ENCODE measurements around the gene PPP2R5A.
"Not testable (repeated sequence)": the region's sequence is repeated elsewhere in the genome, so short reads cannot be mapped to it uniquely, and the experiment has no call there.

PPP2R5A gene

DNA sequence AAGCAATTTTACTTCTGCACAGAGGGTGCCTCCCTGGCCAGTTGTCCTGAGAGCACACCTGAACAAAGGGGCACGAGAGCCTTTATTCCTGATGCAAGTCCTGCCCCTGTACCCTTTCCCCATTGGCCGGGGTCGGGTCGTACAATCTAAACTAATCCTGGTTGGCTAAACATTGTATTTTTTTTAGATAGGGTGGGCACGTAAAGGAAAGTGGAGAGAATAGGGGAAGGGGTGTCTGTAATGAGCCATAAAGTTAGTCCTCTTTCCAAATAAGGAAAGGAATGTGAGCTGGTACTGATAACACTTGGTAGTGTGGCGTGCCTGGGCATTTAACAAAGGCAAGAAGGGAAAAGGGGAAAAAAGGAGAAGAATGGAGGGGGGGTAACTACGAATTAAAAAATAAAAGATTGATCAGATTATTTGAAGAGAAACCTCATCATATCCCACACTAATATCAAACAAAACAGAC, 20.8 kb downstream of the PPP2R5A start:
- not testable (repeated sequence) for H3K36me3 ChIP-seq (ENCODE audit: control insufficient read depth in 1 of 2, insufficient read depth in 2 of 2, low read length in 2 of 2); H3K4me1 ChIP-seq (ENCODE audit: control insufficient read depth in 1 of 2, insufficient read depth in 2 of 2, low read length in 2 of 2); H3K4me3 ChIP-seq (ENCODE audit: low read depth, low read length); H3K27me3 ChIP-seq (ENCODE audit: insufficient read depth, low read length); H2BK5ac ChIP-seq (ENCODE audit: low read depth, low read length, poor library complexity); H3K23ac ChIP-seq (ENCODE audit: low read length); H3K27ac ChIP-seq (ENCODE audit: low read depth, low read length); H3K79me2 ChIP-seq (ENCODE audit: control insufficient read depth, insufficient read depth, low read length, poor library complexity); H3K4me2 ChIP-seq (ENCODE audit: low read length); H2AK5ac ChIP-seq (ENCODE audit: low read length); H3K9me3 ChIP-seq (ENCODE audit: insufficient read depth, low read depth, low read length); H3K4ac ChIP-seq (ENCODE audit: low read depth, low read length); H3K79me1 ChIP-seq (ENCODE audit: low read length); H3K14ac ChIP-seq (ENCODE audit: low read length); H4K8ac ChIP-seq (ENCODE audit: low read depth, low read length); H4K12ac ChIP-seq (ENCODE audit: low read depth, low read length); H3K18ac ChIP-seq (ENCODE audit: low read length); H2AFZ ChIP-seq (ENCODE audit: insufficient read depth, low read length, poor library complexity); H4K91ac ChIP-seq (ENCODE audit: low read depth, low read length); H3K9ac ChIP-seq (ENCODE audit: low read length); H2BK12ac ChIP-seq (ENCODE audit: low read length); H2BK120ac ChIP-seq (ENCODE audit: insufficient read depth, low read length, poor library complexity)
- WGBS (ENCODE audit: extremely low coverage, insufficient coverage, insufficient read length) = no CpG with 5 or more reads among the region's 7 CpGs
- DNase-seq = peak in 1 of 2 donors; percentile 8

DNA sequence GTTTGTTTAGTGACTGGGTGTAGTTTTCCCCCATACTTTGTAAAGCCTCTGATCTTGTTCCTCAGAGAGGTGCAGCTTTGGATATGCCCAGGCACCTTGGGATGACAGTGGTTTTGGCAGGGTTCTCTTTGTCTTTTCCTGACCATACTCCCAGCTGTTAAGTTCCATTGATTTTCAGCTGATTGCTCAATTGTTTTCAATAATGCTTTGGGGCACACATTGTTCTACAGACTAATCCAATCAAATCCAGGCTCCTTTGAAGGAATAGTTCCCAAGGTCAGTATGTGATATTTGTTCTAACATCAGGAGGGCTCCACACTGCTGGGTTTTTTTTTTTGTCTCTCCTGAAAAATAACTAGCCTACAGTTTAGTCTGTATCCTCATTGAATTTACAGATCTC, 24.8 kb downstream of the PPP2R5A start:
- DNase-seq = no peak
- H2BK12ac ChIP-seq (ENCODE audit: low read length) = no peak overlapping the region
- H3K23ac ChIP-seq (ENCODE audit: low read length) = peak overlapping the region; percentile 44
- H3K79me2 ChIP-seq (ENCODE audit: control insufficient read depth, insufficient read depth, low read length, poor library complexity) = no peaks in the 10 kb centered on the region
- H3K14ac ChIP-seq (ENCODE audit: low read length) = no peak overlapping the region
- no peak overlapping the region for H2BK5ac ChIP-seq (ENCODE audit: low read depth, low read length, poor library complexity)
- H4K12ac ChIP-seq (ENCODE audit: low read depth, low read length) = no peak overlapping the region
- no peaks in the 10 kb centered on the region for H3K9me3 ChIP-seq (ENCODE audit: insufficient read depth, low read depth, low read length)
- H3K4me1 ChIP-seq (ENCODE audit: control insufficient read depth in 1 of 2, insufficient read depth in 2 of 2, low read length in 2 of 2) = no peaks in the 10 kb centered on the region
- no peak overlapping the region for H2AK5ac ChIP-seq (ENCODE audit: low read length)
- no peak overlapping the region for H2BK120ac ChIP-seq (ENCODE audit: insufficient read depth, low read length, poor library complexity)
- H4K8ac ChIP-seq (ENCODE audit: low read depth, low read length) = no peak overlapping the region
- H3K4me3 ChIP-seq (ENCODE audit: low read depth, low read length) = no peak overlapping the region
- H3K36me3 ChIP-seq (ENCODE audit: control insufficient read depth in 1 of 2, insufficient read depth in 2 of 2, low read length in 2 of 2) = no peaks in the 10 kb centered on the region
- H3K18ac ChIP-seq (ENCODE audit: low read length) = no peak overlapping the region
- no peak overlapping the region for H3K4me2 ChIP-seq (ENCODE audit: low read length)
- H4K91ac ChIP-seq (ENCODE audit: low read depth, low read length) = no peak overlapping the region
- H3K4ac ChIP-seq (ENCODE audit: low read depth, low read length) = no peak overlapping the region
- no peak overlapping the region for H2AFZ ChIP-seq (ENCODE audit: insufficient read depth, low read length, poor library complexity)
- H3K27me3 ChIP-seq (ENCODE audit: insufficient read depth, low read length) = no peaks in the 10 kb centered on the region
- no peak overlapping the region for H3K27ac ChIP-seq (ENCODE audit: low read depth, low read length)
- H3K9ac ChIP-seq (ENCODE audit: low read length) = no peak overlapping the region
- H3K79me1 ChIP-seq (ENCODE audit: low read length) = peaks cover 2% of the 10 kb centered on the region

DNA sequence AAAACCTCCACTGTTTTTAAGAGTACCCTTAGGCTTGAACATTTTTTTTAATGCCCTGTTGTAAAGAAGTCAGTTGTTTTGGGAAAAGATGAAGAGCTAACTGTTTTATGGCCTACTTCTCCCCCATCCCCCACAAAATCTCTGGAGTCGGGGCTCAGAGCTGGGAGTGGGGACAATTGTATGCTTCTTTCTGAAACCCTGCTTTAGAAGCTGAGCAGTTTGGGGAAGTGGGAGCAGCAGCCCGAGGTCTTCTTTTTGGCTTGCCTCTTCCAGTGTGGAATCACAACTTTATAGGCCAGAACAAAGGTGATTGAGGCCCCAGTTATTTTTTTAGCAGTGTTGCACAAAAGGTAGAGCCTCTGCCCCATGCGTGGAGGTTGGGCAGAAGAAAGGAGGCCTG, 25.2 kb downstream of the PPP2R5A start:
- no peaks in the 10 kb centered on the region for H3K36me3 ChIP-seq (ENCODE audit: control insufficient read depth in 1 of 2, insufficient read depth in 2 of 2, low read length in 2 of 2)
- H3K4ac ChIP-seq (ENCODE audit: low read depth, low read length) = no peak overlapping the region
- no CpG with 5 or more reads among the region's 3 CpGs for WGBS (ENCODE audit: extremely low coverage, insufficient coverage, insufficient read length)

DNA sequence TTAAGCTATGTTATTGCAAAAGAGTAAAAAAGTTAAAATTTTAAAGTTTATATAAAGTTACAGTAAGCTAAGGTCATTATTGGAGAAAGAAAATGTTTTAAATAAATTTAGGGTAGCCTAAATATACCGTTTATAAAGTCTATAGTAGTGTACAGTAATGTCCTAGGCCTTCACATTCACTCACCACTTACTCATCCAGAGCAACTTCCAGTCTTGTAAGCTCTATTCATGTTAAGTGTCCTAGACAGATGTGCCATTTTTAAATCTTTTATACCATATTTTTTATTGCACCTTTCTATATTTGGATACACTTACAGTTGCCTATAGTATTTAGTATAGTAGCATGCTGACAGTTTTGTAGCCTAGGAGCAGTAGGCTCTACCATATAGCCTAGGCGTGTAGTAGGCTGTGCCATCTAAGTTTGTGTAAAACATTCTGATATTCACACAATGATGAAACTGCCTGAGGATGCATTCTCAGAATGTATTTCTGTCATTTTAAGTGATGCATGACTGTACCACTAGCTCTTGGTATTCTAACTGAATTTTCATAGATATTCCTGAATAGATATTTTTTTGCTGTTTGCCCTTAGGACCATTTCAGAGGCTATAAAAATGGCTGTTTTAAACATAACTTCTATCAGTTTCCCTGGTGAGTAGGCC, 26.8 kb downstream of the PPP2R5A start:
- Histone ChIP-seq H2AK5ac (ENCODE audit: low read length) (no peak overlapping the region), H3K14ac (ENCODE audit: low read length) (no peak overlapping the region), H3K27me3 (ENCODE audit: insufficient read depth, low read length) (no peaks in the 10 kb centered on the region), H3K36me3 (ENCODE audit: control insufficient read depth in 1 of 2, insufficient read depth in 2 of 2, low read length in 2 of 2) (no peaks in the 10 kb centered on the region), H3K4me2 (ENCODE audit: low read length) (no peak overlapping the region), H2BK12ac (ENCODE audit: low read length) (no peak overlapping the region), H2BK5ac (ENCODE audit: low read depth, low read length, poor library complexity) (no peak overlapping the region), H3K4ac (ENCODE audit: low read depth, low read length) (no peak overlapping the region), H3K9ac (ENCODE audit: low read length) (no peak overlapping the region), H4K8ac (ENCODE audit: low read depth, low read length) (no peak overlapping the region), H3K79me2 (ENCODE audit: control insufficient read depth, insufficient read depth, low read length, poor library complexity) (no peaks in the 10 kb centered on the region), H3K79me1 (ENCODE audit: low read length) (no peaks in the 10 kb centered on the region), H3K23ac (ENCODE audit: low read length) (no peak overlapping the region), H2AFZ (ENCODE audit: insufficient read depth, low read length, poor library complexity) (no peak overlapping the region), H2BK120ac (ENCODE audit: insufficient read depth, low read length, poor library complexity) (no peak overlapping the region), H3K4me1 (ENCODE audit: control insufficient read depth in 1 of 2, insufficient read depth in 2 of 2, low read length in 2 of 2) (no peaks in the 10 kb centered on the region), H3K9me3 (ENCODE audit: insufficient read depth, low read depth, low read length) (no peaks in the 10 kb centered on the region), H4K91ac (ENCODE audit: low read depth, low read length) (no peak overlapping the region), H3K27ac (ENCODE audit: low read depth, low read length) (no peak overlapping the region), H3K4me3 (ENCODE audit: low read depth, low read length) (no peak overlapping the region), H3K18ac (ENCODE audit: low read length) (no peak overlapping the region), H4K12ac (ENCODE audit: low read depth, low read length) (no peak overlapping the region)
- no CpG with 5 or more reads among the region's 2 CpGs for WGBS (ENCODE audit: extremely low coverage, insufficient coverage, insufficient read length)
- peak; percentile 42 to 90 for DNase-seq

More for the DNA sequence above, 25.2 kb downstream of the PPP2R5A start:
- no peak overlapping the region for H3K4me2 ChIP-seq (ENCODE audit: low read length)
- H2AFZ ChIP-seq (ENCODE audit: insufficient read depth, low read length, poor library complexity) = no peak overlapping the region
- H3K27ac ChIP-seq (ENCODE audit: low read depth, low read length) = no peak overlapping the region
- no peak for DNase-seq
- no peak overlapping the region for H3K23ac ChIP-seq (ENCODE audit: low read length)
- H3K18ac ChIP-seq (ENCODE audit: low read length) = peak overlapping the region; percentile 45
- no peaks in the 10 kb centered on the region for H3K4me1 ChIP-seq (ENCODE audit: control insufficient read depth in 1 of 2, insufficient read depth in 2 of 2, low read length in 2 of 2)
- no peak overlapping the region for H2AK5ac ChIP-seq (ENCODE audit: low read length)
- no peak overlapping the region for H2BK120ac ChIP-seq (ENCODE audit: insufficient read depth, low read length, poor library complexity)
- no peak overlapping the region for H4K8ac ChIP-seq (ENCODE audit: low read depth, low read length)
- H3K14ac ChIP-seq (ENCODE audit: low read length) = no peak overlapping the region
- peaks cover 2% of the 10 kb centered on the region for H3K79me1 ChIP-seq (ENCODE audit: low read length)
- H3K9me3 ChIP-seq (ENCODE audit: insufficient read depth, low read depth, low read length) = no peaks in the 10 kb centered on the region
- no peak overlapping the region for H2BK5ac ChIP-seq (ENCODE audit: low read depth, low read length, poor library complexity)
- H3K4me3 ChIP-seq (ENCODE audit: low read depth, low read length) = no peak overlapping the region
- no peaks in the 10 kb centered on the region for H3K79me2 ChIP-seq (ENCODE audit: control insufficient read depth, insufficient read depth, low read length, poor library complexity)
- H3K27me3 ChIP-seq (ENCODE audit: insufficient read depth, low read length) = no peaks in the 10 kb centered on the region
- no peak overlapping the region for H2BK12ac ChIP-seq (ENCODE audit: low read length)
- no peak overlapping the region for H4K12ac ChIP-seq (ENCODE audit: low read depth, low read length)
- no peak overlapping the region for H4K91ac ChIP-seq (ENCODE audit: low read depth, low read length)
- no peak overlapping the region for H3K9ac ChIP-seq (ENCODE audit: low read length)
